GM23338 (cell line): ENCODE measurements around the gene LPAR1. TPM values are rescaled to one million over a fixed set of nuclear protein-coding genes. Genes with fewer than 3 reads are reported as not detected.

Experiments
- ATAC-seq: fragments of 200-7000 bp; cut with Tn5 transposase; 3 replicates; pipeline ENCODE4 v1.9.1; 2020
- DNase-seq: peaks from one replicate; pipeline ENCODE4 v3.0.0-alpha.2; 2015; ENCODE audit warnings: low spot score
- H2AFZ ChIP-seq: fragments of 200-600 bp; sonication (generic); 2 replicates; pipeline ENCODE4 v1.8.0; 2016; ENCODE audit warnings: antibody characterized with exemption, mild to moderate bottlenecking, moderate library complexity
- H3F3A ChIP-seq: fragments of 200-600 bp; sonication (generic); replicated peaks from 2 replicates; pipeline ENCODE4 v1.8.0; 2017; ENCODE audit warnings: antibody characterized with exemption, mixed run types, low read depth
- H3K27ac ChIP-seq: fragments of 200-600 bp; sonication (generic); 2 replicates; pipeline ENCODE4 v1.6.1; 2016; ENCODE audit warnings: low read depth
- H3K27me3 ChIP-seq: fragments of 200-600 bp; sonication (generic); 2 replicates; pipeline ENCODE4 v1.8.0; 2016; ENCODE audit warnings: mild to moderate bottlenecking, mixed run types, moderate library complexity; ENCODE audit not compliant: insufficient read depth
- H3K36me3 ChIP-seq: fragments of 200-600 bp; sonication (generic); 2 replicates; pipeline ENCODE4 v1.8.0; 2016; ENCODE audit warnings: mild to moderate bottlenecking; ENCODE audit not compliant: insufficient read depth
- H3K4me1 ChIP-seq: fragments of 200-600 bp; sonication (generic); 2 replicates; pipeline ENCODE4 v1.8.0; 2016; ENCODE audit warnings: mild to moderate bottlenecking, moderate library complexity; ENCODE audit not compliant: insufficient read depth
- H3K4me2 ChIP-seq: fragments of 200-600 bp; sonication (generic); 2 replicates; pipeline ENCODE4 v1.7.1; 2017; ENCODE audit warnings: mixed run types
- H3K4me3 ChIP-seq: fragments of 200-600 bp; sonication (generic); 2 replicates; pipeline ENCODE4 v1.6.1; 2016; ENCODE audit warnings: mixed run types
- H3K79me2 ChIP-seq: fragments of 200-600 bp; sonication (generic); replicated peaks from 2 replicates; pipeline ENCODE4 v1.8.0; 2017; ENCODE audit warnings: mild to moderate bottlenecking; ENCODE audit not compliant: insufficient read depth
- H3K9me2 ChIP-seq: fragments of 200-600 bp; sonication (generic); 2 replicates; pipeline ENCODE4 v1.8.0; 2017; ENCODE audit not compliant: insufficient read depth
- H4K20me1 ChIP-seq: fragments of 200-600 bp; sonication (generic); replicated peaks from 2 replicates; pipeline ENCODE4 v1.8.0; 2017; ENCODE audit warnings: mild to moderate bottlenecking; ENCODE audit not compliant: insufficient read depth
- H3K27ac Mint-ChIP-seq: 2 replicates; pipeline ENCODE4 v1.8.0; 2020; ENCODE audit warnings: inconsistent platforms, mild to moderate bottlenecking, moderate library complexity, mixed read lengths
- H3K27me3 Mint-ChIP-seq: 3 replicates; pipeline ENCODE4 v1.8.0; 2022; ENCODE audit warnings: low read depth, mild to moderate bottlenecking, moderate library complexity, mixed read lengths, inconsistent platforms; ENCODE audit not compliant: insufficient read depth, poor library complexity
- H3K36me3 Mint-ChIP-seq: 3 replicates; pipeline ENCODE4 v1.8.0; 2021; ENCODE audit warnings: low read depth, mild to moderate bottlenecking, inconsistent platforms, moderate library complexity, mixed read lengths
- H3K4me1 Mint-ChIP-seq: 3 replicates; pipeline ENCODE4 v1.8.0; 2020; ENCODE audit warnings: mild to moderate bottlenecking, inconsistent platforms, mixed read lengths
- H3K4me3 Mint-ChIP-seq: 3 replicates; pipeline ENCODE4 v1.8.0; 2021; ENCODE audit warnings: moderate library complexity, mild to moderate bottlenecking, inconsistent platforms, mixed read lengths
- H3K9me3 Mint-ChIP-seq: 3 replicates; pipeline ENCODE4 v1.8.0; 2020; ENCODE audit warnings: moderate library complexity, mild to moderate bottlenecking, inconsistent platforms, mixed read lengths
- CREB1 ChIP-seq: fragments of 250-450 bp; sonication (Bioruptor Pico); IDR thresholded peaks from 2 replicates; pipeline ENCODE4 v1.5.0; 2020; ENCODE audit warnings: low read depth, mild to moderate bottlenecking, moderate library complexity
- EZH2 ChIP-seq: fragments of 200-600 bp; sonication (generic); IDR thresholded peaks from one replicate; pipeline ENCODE4 v1.8.0; 2017; ENCODE audit warnings: antibody characterized with exemption, mild to moderate bottlenecking, low read depth; ENCODE audit not compliant: unreplicated experiment
- EZH2phosphoT487 ChIP-seq: fragments of 200-600 bp; sonication (generic); IDR thresholded peaks from one replicate; pipeline ENCODE4 v1.8.1; 2018; ENCODE audit warnings: antibody characterized with exemption; ENCODE audit not compliant: unreplicated experiment
- JUNB ChIP-seq: IDR thresholded peaks from one replicate; pipeline ENCODE4 v1.6.1; 2016; ENCODE audit warnings: antibody characterized with exemption; ENCODE audit not compliant: unreplicated experiment
- NANOG ChIP-seq: IDR thresholded peaks from 2 replicates; pipeline ENCODE4 v1.6.1; 2016; ENCODE audit warnings: antibody characterized with exemption, borderline replicate concordance
- POLR2AphosphoS5 ChIP-seq: IDR thresholded peaks from 2 replicates; pipeline ENCODE4 v1.6.1; 2016; ENCODE audit warnings: antibody characterized with exemption, low read depth
- ZNF114 ChIP-seq: fragments of 250-450 bp; sonication (Bioruptor Pico); IDR thresholded peaks from 2 replicates; pipeline ENCODE4 v1.5.0; 2020; ENCODE audit warnings: mild to moderate bottlenecking, moderate library complexity
- ZNF331 ChIP-seq: fragments of 250-450 bp; sonication (Bioruptor Pico); IDR thresholded peaks from 2 replicates; pipeline ENCODE4 v1.5.0; 2020; ENCODE audit warnings: low read depth, mild to moderate bottlenecking, moderate library complexity
- polyA plus RNA-seq: library from polyadenylated mRNA; unstranded; fragments of >200 nt; fragmentation: Nextera tagmentation; extraction: Ambion mirVana; gene quantifications from 2 replicates; pipeline ENCODE4 v1.2.1, GENCODE V29; 2016
- total RNA-seq: library from RNA; depleted of rRNA; stranded (reverse); fragments of >200 nt; shearing (Covaris generic); gene quantifications from 2 replicates; pipeline ENCODE4 v1.2.3, GENCODE V29; 2014
- TF ChIP-seq, protein P1 (sequence below), 2 experiments: fragments of 200-600 bp in 1 of 2; sonication (generic) in 1 of 2; conservative IDR thresholded peaks; 2 replicates each; pipeline versions ENCODE4 v1.5.1 to v1.6.1; 2016 to 2017; ENCODE audit warnings: antibody characterized with exemption in 2 of 2, low read depth in 2 of 2, mild to moderate bottlenecking in 2 of 2, moderate library complexity in 1 of 2
- TF ChIP-seq, protein P2 (sequence below): IDR thresholded peaks from 2 replicates; pipeline ENCODE4 v1.6.1; 2016; ENCODE audit warnings: antibody characterized with exemption
- TF ChIP-seq, protein P3 (sequence below): fragments of 250-450 bp; sonication (Bioruptor Pico); IDR thresholded peaks from 2 replicates; pipeline ENCODE4 v1.5.0; 2020; ENCODE audit warnings: mild to moderate bottlenecking, moderate library complexity

The LPAR1 gene
- total and polyA plus RNA-seq, 2 experiments from 2014 or later, result 1.0 to 3.8 TPM

DNA sequence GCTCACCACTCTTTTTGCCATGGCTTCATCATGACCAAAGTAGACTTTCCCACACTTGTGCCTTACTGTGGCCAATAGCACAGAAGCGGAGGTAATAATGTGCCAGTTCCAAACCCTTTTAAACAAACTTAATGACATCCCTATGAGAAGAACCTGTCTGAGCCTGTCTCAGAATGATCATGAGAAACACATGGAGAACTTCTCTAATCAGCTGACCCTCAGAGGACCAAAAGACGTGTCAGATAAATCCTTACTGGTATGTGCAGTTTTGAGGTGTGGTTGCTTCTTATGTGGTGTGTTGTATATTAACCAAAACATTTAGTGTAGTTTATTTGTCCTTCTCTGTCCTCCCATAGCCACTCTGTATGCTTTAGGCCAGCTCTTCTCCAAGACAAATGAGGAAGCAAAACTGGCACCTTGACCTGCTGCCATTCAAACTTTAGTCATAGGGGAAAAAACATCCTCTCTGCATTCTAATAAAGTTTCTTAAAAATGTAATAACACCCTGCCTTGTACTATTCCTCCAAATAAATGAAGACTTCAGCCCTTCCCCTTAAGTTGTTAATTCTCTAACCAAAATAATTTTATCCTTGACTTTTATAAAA lies 200.8 kb downstream of the LPAR1 start (continued):
- TF ChIP-seq, protein P1, sequence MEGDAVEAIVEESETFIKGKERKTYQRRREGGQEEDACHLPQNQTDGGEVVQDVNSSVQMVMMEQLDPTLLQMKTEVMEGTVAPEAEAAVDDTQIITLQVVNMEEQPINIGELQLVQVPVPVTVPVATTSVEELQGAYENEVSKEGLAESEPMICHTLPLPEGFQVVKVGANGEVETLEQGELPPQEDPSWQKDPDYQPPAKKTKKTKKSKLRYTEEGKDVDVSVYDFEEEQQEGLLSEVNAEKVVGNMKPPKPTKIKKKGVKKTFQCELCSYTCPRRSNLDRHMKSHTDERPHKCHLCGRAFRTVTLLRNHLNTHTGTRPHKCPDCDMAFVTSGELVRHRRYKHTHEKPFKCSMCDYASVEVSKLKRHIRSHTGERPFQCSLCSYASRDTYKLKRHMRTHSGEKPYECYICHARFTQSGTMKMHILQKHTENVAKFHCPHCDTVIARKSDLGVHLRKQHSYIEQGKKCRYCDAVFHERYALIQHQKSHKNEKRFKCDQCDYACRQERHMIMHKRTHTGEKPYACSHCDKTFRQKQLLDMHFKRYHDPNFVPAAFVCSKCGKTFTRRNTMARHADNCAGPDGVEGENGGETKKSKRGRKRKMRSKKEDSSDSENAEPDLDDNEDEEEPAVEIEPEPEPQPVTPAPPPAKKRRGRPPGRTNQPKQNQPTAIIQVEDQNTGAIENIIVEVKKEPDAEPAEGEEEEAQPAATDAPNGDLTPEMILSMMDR (conservative IDR thresholded peaks at IDR 0.05; ENCODE audit: low read depth in 2 of 2), result no peak
- TF ChIP-seq POLR2AphosphoS5 (no peak), EZH2phosphoT487 (no peak)
- TF ChIP-seq, protein P2, sequence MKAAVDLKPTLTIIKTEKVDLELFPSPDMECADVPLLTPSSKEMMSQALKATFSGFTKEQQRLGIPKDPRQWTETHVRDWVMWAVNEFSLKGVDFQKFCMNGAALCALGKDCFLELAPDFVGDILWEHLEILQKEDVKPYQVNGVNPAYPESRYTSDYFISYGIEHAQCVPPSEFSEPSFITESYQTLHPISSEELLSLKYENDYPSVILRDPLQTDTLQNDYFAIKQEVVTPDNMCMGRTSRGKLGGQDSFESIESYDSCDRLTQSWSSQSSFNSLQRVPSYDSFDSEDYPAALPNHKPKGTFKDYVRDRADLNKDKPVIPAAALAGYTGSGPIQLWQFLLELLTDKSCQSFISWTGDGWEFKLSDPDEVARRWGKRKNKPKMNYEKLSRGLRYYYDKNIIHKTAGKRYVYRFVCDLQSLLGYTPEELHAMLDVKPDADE, result no peak

DNA sequence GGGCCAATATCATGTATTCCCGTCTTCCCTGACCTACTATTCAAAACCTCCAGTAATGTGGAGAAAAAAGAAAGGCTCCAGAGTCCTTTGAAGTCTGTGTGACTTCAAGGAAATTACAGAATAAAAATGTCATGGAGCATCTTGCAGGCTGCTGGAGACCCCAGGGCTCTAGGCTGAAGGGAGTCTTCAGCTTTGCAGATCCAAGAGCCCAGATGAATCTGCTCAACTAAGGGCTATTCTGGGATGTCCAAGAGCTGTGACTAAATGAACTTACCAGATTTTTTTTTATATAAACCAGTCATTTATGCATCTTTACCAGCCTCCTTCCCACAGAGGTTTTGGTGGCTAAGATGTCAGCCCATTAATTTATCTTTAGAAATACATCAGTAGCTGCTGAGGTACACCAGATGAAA lies 202.4 kb downstream of the LPAR1 start:
- Histone ChIP-seq H3K36me3 (no peaks in the 10 kb centered on the region), H3K27ac (no peak overlapping the region), H3F3A (no peaks in the 10 kb centered on the region), H3K27me3 (no peaks in the 10 kb centered on the region), H4K20me1 (no peaks in the 10 kb centered on the region), H3K4me3 (no peak overlapping the region), H3K4me1 (peaks cover 7% of the 10 kb centered on the region; the same call in 1 of the 2 replicates), H3K79me2 (no peaks in the 10 kb centered on the region), H3K9me2 (peaks cover 3% of the 10 kb centered on the region), H3K4me2 (no peak overlapping the region), H2AFZ (no peak overlapping the region)
- H3K36me3 Mint-ChIP-seq, result no peaks in the 10 kb centered on the region
- no peak overlapping the region for H3K4me3 Mint-ChIP-seq
- peaks cover 4% of the 10 kb centered on the region for H3K27me3 Mint-ChIP-seq
- ATAC-seq, result no peak
- peak overlapping the region; percentile 23; the same call in 1 of the 2 replicates for H3K27ac Mint-ChIP-seq
- no peaks in the 10 kb centered on the region for H3K9me3 Mint-ChIP-seq
- DNase-seq, result peak; percentile 1
- H3K4me1 Mint-ChIP-seq, result peaks cover 5% of the 10 kb centered on the region; the same call in 2 of the 3 replicates
- no peak for TF ChIP-seq EZH2phosphoT487
- TF ChIP-seq, protein P1 (conservative IDR thresholded peaks at IDR 0.05; ENCODE audit: low read depth in 2 of 2), result no peak
- TF ChIP-seq EZH2, result no peak
- TF ChIP-seq CREB1 (CRISPR knock-in tag), result no peak
- no peak for TF ChIP-seq ZNF114
- no peak for TF ChIP-seq NANOG
- TF ChIP-seq, protein P2, result no peak
- TF ChIP-seq JUNB, result no peak
- no peak for TF ChIP-seq POLR2AphosphoS5
- TF ChIP-seq, protein P3, sequence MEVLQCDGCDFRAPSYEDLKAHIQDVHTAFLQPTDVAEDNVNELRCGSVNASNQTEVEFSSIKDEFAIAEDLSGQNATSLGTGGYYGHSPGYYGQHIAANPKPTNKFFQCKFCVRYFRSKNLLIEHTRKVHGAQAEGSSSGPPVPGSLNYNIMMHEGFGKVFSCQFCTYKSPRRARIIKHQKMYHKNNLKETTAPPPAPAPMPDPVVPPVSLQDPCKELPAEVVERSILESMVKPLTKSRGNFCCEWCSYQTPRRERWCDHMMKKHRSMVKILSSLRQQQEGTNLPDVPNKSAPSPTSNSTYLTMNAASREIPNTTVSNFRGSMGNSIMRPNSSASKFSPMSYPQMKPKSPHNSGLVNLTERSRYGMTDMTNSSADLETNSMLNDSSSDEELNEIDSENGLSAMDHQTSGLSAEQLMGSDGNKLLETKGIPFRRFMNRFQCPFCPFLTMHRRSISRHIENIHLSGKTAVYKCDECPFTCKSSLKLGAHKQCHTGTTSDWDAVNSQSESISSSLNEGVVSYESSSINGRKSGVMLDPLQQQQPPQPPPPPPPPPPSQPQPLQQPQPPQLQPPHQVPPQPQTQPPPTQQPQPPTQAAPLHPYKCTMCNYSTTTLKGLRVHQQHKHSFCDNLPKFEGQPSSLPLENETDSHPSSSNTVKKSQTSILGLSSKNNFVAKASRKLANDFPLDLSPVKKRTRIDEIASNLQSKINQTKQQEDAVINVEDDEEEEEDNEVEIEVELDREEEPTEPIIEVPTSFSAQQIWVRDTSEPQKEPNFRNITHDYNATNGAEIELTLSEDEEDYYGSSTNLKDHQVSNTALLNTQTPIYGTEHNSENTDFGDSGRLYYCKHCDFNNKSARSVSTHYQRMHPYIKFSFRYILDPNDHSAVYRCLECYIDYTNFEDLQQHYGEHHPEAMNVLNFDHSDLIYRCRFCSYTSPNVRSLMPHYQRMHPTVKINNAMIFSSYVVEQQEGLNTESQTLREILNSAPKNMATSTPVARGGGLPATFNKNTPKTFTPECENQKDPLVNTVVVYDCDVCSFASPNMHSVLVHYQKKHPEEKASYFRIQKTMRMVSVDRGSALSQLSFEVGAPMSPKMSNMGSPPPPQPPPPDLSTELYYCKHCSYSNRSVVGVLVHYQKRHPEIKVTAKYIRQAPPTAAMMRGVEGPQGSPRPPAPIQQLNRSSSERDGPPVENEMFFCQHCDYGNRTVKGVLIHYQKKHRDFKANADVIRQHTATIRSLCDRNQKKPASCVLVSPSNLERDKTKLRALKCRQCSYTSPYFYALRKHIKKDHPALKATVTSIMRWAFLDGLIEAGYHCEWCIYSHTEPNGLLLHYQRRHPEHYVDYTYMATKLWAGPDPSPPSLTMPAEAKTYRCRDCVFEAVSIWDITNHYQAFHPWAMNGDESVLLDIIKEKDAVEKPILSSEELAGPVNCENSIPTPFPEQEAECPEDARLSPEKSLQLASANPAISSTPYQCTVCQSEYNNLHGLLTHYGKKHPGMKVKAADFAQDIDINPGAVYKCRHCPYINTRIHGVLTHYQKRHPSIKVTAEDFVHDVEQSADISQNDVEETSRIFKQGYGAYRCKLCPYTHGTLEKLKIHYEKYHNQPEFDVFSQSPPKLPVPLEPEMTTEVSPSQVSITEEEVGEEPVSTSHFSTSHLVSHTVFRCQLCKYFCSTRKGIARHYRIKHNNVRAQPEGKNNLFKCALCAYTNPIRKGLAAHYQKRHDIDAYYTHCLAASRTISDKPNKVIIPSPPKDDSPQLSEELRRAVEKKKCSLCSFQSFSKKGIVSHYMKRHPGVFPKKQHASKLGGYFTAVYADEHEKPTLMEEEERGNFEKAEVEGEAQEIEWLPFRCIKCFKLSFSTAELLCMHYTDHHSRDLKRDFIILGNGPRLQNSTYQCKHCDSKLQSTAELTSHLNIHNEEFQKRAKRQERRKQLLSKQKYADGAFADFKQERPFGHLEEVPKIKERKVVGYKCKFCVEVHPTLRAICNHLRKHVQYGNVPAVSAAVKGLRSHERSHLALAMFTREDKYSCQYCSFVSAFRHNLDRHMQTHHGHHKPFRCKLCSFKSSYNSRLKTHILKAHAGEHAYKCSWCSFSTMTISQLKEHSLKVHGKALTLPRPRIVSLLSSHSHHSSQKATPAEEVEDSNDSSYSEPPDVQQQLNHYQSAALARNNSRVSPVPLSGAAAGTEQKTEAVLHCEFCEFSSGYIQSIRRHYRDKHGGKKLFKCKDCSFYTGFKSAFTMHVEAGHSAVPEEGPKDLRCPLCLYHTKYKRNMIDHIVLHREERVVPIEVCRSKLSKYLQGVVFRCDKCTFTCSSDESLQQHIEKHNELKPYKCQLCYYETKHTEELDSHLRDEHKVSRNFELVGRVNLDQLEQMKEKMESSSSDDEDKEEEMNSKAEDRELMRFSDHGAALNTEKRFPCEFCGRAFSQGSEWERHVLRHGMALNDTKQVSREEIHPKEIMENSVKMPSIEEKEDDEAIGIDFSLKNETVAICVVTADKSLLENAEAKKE (CRISPR knock-in tag), result no peak
- no peak for TF ChIP-seq ZNF331 (CRISPR knock-in tag)
